Naive thymus-derived CD4-positive, alpha-beta T cell (primary cell): ENCODE measurements around the gene PELI1. TPM values are rescaled to one million over a fixed set of nuclear protein-coding genes. Genes with fewer than 3 reads are reported as not detected.
"Not testable (repeated sequence)": the region's sequence is repeated elsewhere in the genome, so short reads cannot be mapped to it uniquely, and the experiment has no call there.

Source experiments
- ATAC-seq: fragments of 150-1000 bp; cut with Tn5 transposase; 2 replicates; pipeline ENCODE4 v1.10.0; 2021; ENCODE audit warnings: mild to moderate bottlenecking, moderate library complexity
- CTCF ChIA-PET: fragments of 350-600 bp; sonication (Branson Sonifier 250); formaldehyde crosslinking; loops from one replicate; lab custom pipeline; 2021; ENCODE audit warnings: antibody characterized with exemption; lab: Charles Lee
- POLR2A ChIA-PET: fragments of 350-600 bp; sonication (Branson Sonifier 250); formaldehyde crosslinking; loops from one replicate; lab custom pipeline; 2021; ENCODE audit warnings: antibody characterized with exemption, inconsistent platforms; lab: Charles Lee
- DNase-seq, 9 donors: peaks; one replicate each; pipeline versions ENCODE4 v3.0.0 to v3.0.0-alpha.2; 2020 to 2022; ENCODE audit warnings: mixed read lengths in 1 of 9
- H3K27ac ChIP-seq: one replicate; pipeline ENCODE4 v1.7.0; 2013; ENCODE audit warnings: mild to moderate bottlenecking, low read depth, low read length, moderate library complexity
- H3K27me3 ChIP-seq, 2 donors: one replicate each; pipeline ENCODE4 v1.7.0; 2013; ENCODE audit warnings: low read length in 2 of 2, mild to moderate bottlenecking in 2 of 2, moderate library complexity in 2 of 2; ENCODE audit not compliant: control insufficient read depth in 2 of 2, insufficient read depth in 2 of 2
- H3K36me3 ChIP-seq, 3 experiments: 1 replicate in 2 of 3; 2 replicates in 1 of 3; pipeline ENCODE4 v1.7.0; 2013; ENCODE audit warnings: low read length in 3 of 3, mild to moderate bottlenecking in 3 of 3, moderate library complexity in 1 of 3; ENCODE audit not compliant: insufficient read depth in 3 of 3, control insufficient read depth in 2 of 3
- H3K4me1 ChIP-seq, 2 donors: one replicate each; pipeline ENCODE4 v1.7.0; 2013; ENCODE audit warnings: low read length in 2 of 2, mild to moderate bottlenecking in 2 of 2, moderate library complexity in 1 of 2; ENCODE audit not compliant: control insufficient read depth in 2 of 2, insufficient read depth in 2 of 2
- H3K4me3 ChIP-seq: 2 replicates; pipeline ENCODE4 v1.7.0; 2013; ENCODE audit warnings: mild to moderate bottlenecking, low read length
- H3K9me3 ChIP-seq, 3 experiments: 1 replicate in 2 of 3; 2 replicates in 1 of 3; pipeline ENCODE4 v1.7.0; 2013; ENCODE audit warnings: low read length in 3 of 3; ENCODE audit not compliant: control insufficient read depth in 2 of 3
- H3K27ac Mint-ChIP-seq, 9 donors: one replicate each; pipeline ENCODE4 v1.8.0; 2020 to 2022; ENCODE audit warnings: mixed read lengths in 9 of 9, mild to moderate bottlenecking in 8 of 9, moderate library complexity in 5 of 9, inconsistent platforms in 2 of 9
- H3K27me3 Mint-ChIP-seq, 5 donors: one replicate each; pipeline ENCODE4 v1.8.0; 2021 to 2022; ENCODE audit warnings: mixed read lengths in 5 of 5, mild to moderate bottlenecking in 1 of 5
- H3K36me3 Mint-ChIP-seq, 5 donors: one replicate each; pipeline ENCODE4 v1.8.0; 2020 to 2022; ENCODE audit warnings: mixed read lengths in 5 of 5, mild to moderate bottlenecking in 3 of 5, inconsistent platforms in 1 of 5
- H3K4me1 Mint-ChIP-seq, 7 donors: one replicate each; pipeline ENCODE4 v1.8.0; 2020 to 2022; ENCODE audit warnings: mixed read lengths in 7 of 7, mild to moderate bottlenecking in 3 of 7, inconsistent platforms in 1 of 7
- H3K4me3 Mint-ChIP-seq, 10 donors: one replicate each; pipeline ENCODE4 v1.8.0; 2020 to 2022; ENCODE audit warnings: mild to moderate bottlenecking in 10 of 10, mixed read lengths in 10 of 10, moderate library complexity in 6 of 10, inconsistent platforms in 2 of 10
- H3K9me3 Mint-ChIP-seq, 11 donors: one replicate each; pipeline ENCODE4 v1.8.0; 2020 to 2022; ENCODE audit warnings: mixed read lengths in 11 of 11, mild to moderate bottlenecking in 4 of 11, inconsistent platforms in 1 of 11, moderate library complexity in 1 of 11
- intact Hi-C, 2 donors: fragments of 100-400 bp; cut with micrococcal nuclease; formaldehyde crosslinking; loops; one replicate each; pipeline ENCODE4 v1.15.1; 2023
- polyA plus RNA-seq, 2 donors: library from polyadenylated mRNA; unstranded; fragments of 300-500 nt; fragmentation: Illumina TruSeq; gene quantifications; one replicate each; pipeline ENCODE4 v1.2.3, GENCODE V29; 2021
- total RNA-seq, 6 experiments: library from RNA in 5 of 6; stranded (reverse) in 5 of 6; gene quantifications; 1 replicate in 5 of 6; 2 replicates in 1 of 6; pipeline ENCODE4 v1.2.3 and lab custom pipeline; 2021 to 2026

The PELI1 gene
- total and polyA plus RNA-seq, 7 experiments from 2014 or later, result 12.3 to 170 (median 52.3) TPM

- H3K27me3 Mint-ChIP-seq, result no peaks in the 10 kb centered on the region
- ChIA-PET POLR2A (no interaction called here), CTCF (no interaction called here)
- intact Hi-C loops, result no loop called here
- no peaks in the 10 kb centered on the region for H3K9me3 ChIP-seq
- no peak for DNase-seq
- H3K27ac ChIP-seq, result no peak overlapping the region
- H3K27ac Mint-ChIP-seq, result peak overlapping the region in 6 of 9 donors; percentile 3 to 83 (median 24)
- no peaks in the 10 kb centered on the region for H3K27me3 ChIP-seq
- H3K36me3 ChIP-seq, result peaks cover 0 to 8% (median 4%) of the 10 kb centered on the region in 3 experiments
- no peaks in the 10 kb centered on the region for H3K4me1 ChIP-seq
- H3K4me3 ChIP-seq, result no peak overlapping the region
- peaks cover 8 to 40% (median 34%) of the 10 kb centered on the region in 5 donors for H3K36me3 Mint-ChIP-seq
- H3K9me3 Mint-ChIP-seq, result no peaks in the 10 kb centered on the region
- no peak overlapping the region for H3K4me3 Mint-ChIP-seq
- peak; percentile 36 for ATAC-seq
- H3K4me1 Mint-ChIP-seq, result peaks cover 0 to 11% (median 6%) of the 10 kb centered on the region in 7 donors
Observed at GRCh38 chr2:64090264-64090663, 54.0 kb downstream of the PELI1 start.

GRCh38 chr2:64086347-64087082 is 57.7 kb downstream of the PELI1 start:
- no peaks in the 10 kb centered on the region for H3K27me3 ChIP-seq
- H3K9me3 Mint-ChIP-seq, result peaks cover 0 to 1% (median 0%) of the 10 kb centered on the region in 11 donors
- peaks cover 0 to 11% (median 6%) of the 10 kb centered on the region in 7 donors for H3K4me1 Mint-ChIP-seq
- no peaks in the 10 kb centered on the region for H3K4me1 ChIP-seq
- no peak overlapping the region for H3K27ac Mint-ChIP-seq
- H3K9me3 ChIP-seq, result no peaks in the 10 kb centered on the region
- no peaks in the 10 kb centered on the region for H3K36me3 ChIP-seq
- intact Hi-C loops, result loop anchor here in 1 of 2 donors (2.0 kb wide), 1 partner anchor 22 kb away; no protein-coding TSS in a partner anchor
- H3K4me3 Mint-ChIP-seq, result no peak overlapping the region
- DNase-seq, result no peak
- ATAC-seq, result no peak
- ChIA-PET CTCF (interaction anchor here (1.3 kb wide), 1 partner anchor 32 kb away, joined by 3 read pairs; no protein-coding TSS in a partner anchor), POLR2A (no interaction called here)
- H3K27ac ChIP-seq, result no peak overlapping the region
- H3K27me3 Mint-ChIP-seq, result peaks cover 0 to 8% (median 0%) of the 10 kb centered on the region in 5 donors
- no peak overlapping the region for H3K4me3 ChIP-seq
- peaks cover 0 to 20% (median 13%) of the 10 kb centered on the region in 5 donors for H3K36me3 Mint-ChIP-seq

- H3K36me3 ChIP-seq, result no peaks in the 10 kb centered on the region
- Mint-ChIP-seq H3K4me3 (no peak overlapping the region), H3K36me3 (peaks cover 0 to 14% (median 8%) of the 10 kb centered on the region in 5 donors), H3K27me3 (peaks cover 0 to 11% (median 0%) of the 10 kb centered on the region in 5 donors), H3K27ac (no peak overlapping the region), H3K4me1 (peaks cover 0 to 10% (median 5%) of the 10 kb centered on the region in 7 donors), H3K9me3 (peaks cover 0 to 1% (median 0%) of the 10 kb centered on the region in 11 donors)
- ATAC-seq (no peak), DNase-seq (no peak)
- H3K4me1 ChIP-seq, result no peaks in the 10 kb centered on the region
- H3K4me3 ChIP-seq, result no peak overlapping the region
- no peaks in the 10 kb centered on the region for H3K27me3 ChIP-seq
- intact Hi-C loops, result loop anchor here in 1 of 2 donors (2.0 kb wide), 1 partner anchor 21 kb away; no protein-coding TSS in a partner anchor
- ChIA-PET POLR2A (interaction anchor here (0.6 kb wide), 1 partner anchor 146 kb away, joined by 3 read pairs; no protein-coding TSS in a partner anchor), CTCF (no interaction called here)
- H3K9me3 ChIP-seq, result no peaks in the 10 kb centered on the region
- H3K27ac ChIP-seq, result no peak overlapping the region
Observed at GRCh38 chr2:64085936-64086335, 58.3 kb downstream of the PELI1 start.

- Histone ChIP-seq H3K4me1 (no peaks in the 10 kb centered on the region), H3K36me3 (no peaks in the 10 kb centered on the region), H3K27me3 (no peaks in the 10 kb centered on the region), H3K4me3 (no peak overlapping the region), H3K9me3 (no peaks in the 10 kb centered on the region), H3K27ac (no peak overlapping the region)
- H3K9me3 Mint-ChIP-seq, result peaks cover 0 to 3% (median 0%) of the 10 kb centered on the region in 11 donors
- H3K27me3 Mint-ChIP-seq, result peaks cover 0 to 17% (median 0%) of the 10 kb centered on the region in 5 donors
- H3K36me3 Mint-ChIP-seq, result peaks cover 0 to 1% (median 0%) of the 10 kb centered on the region in 5 donors
- H3K4me1 Mint-ChIP-seq, result peaks cover 0 to 4% (median 0%) of the 10 kb centered on the region in 7 donors
- ChIA-PET CTCF (no interaction called here), POLR2A (no interaction called here)
- peak overlapping the region in 1 of 9 donors; percentile 7 for H3K27ac Mint-ChIP-seq
- intact Hi-C loops, result no loop called here
- DNase-seq (no peak), ATAC-seq (no peak)
- H3K4me3 Mint-ChIP-seq, result no peak overlapping the region
Observed at GRCh38 chr2:64081046-64081445, 63.2 kb downstream of the PELI1 start.

GRCh38 chr2:64080179-64080578 is 64.0 kb downstream of the PELI1 start:
- Mint-ChIP-seq H3K36me3 (peaks cover 0 to 1% (median 0%) of the 10 kb centered on the region in 5 donors), H3K4me1 (peaks cover 0 to 4% (median 0%) of the 10 kb centered on the region in 7 donors), H3K27ac (no peak overlapping the region), H3K27me3 (peaks cover 0 to 17% (median 0%) of the 10 kb centered on the region in 5 donors), H3K4me3 (no peak overlapping the region), H3K9me3 (peaks cover 0 to 3% (median 0%) of the 10 kb centered on the region in 11 donors)
- H3K9me3 ChIP-seq, result no peaks in the 10 kb centered on the region
- H3K4me3 ChIP-seq, result no peak overlapping the region
- ATAC-seq (no peak), DNase-seq (no peak)
- H3K27me3 ChIP-seq, result no peaks in the 10 kb centered on the region
- POLR2A ChIA-PET, result no interaction called here
- H3K4me1 ChIP-seq, result no peaks in the 10 kb centered on the region
- H3K36me3 ChIP-seq, result no peaks in the 10 kb centered on the region
- CTCF ChIA-PET, result no interaction called here
- intact Hi-C loops, result no loop called here
- no peak overlapping the region for H3K27ac ChIP-seq

- peaks cover 0 to 17% (median 0%) of the 10 kb centered on the region in 5 donors for H3K27me3 Mint-ChIP-seq
- H3K4me3 ChIP-seq, H3K36me3 Mint-ChIP-seq, ATAC-seq, H3K4me3 Mint-ChIP-seq, H3K27me3 ChIP-seq, H3K27ac Mint-ChIP-seq, H3K4me1 Mint-ChIP-seq, H3K9me3 ChIP-seq, H3K4me1 ChIP-seq, DNase-seq, H3K27ac ChIP-seq, POLR2A ChIA-PET, intact Hi-C loops, H3K36me3 ChIP-seq, H3K9me3 Mint-ChIP-seq: not testable (repeated sequence)
- CTCF ChIA-PET, result interaction anchor here (0.6 kb wide), 1 partner anchor 132 kb away, joined by 4 read pairs; no protein-coding TSS in a partner anchor
Observed at GRCh38 chr2:64079688-64080087, 64.5 kb downstream of the PELI1 start.
